Adrenal gland (tissue), 12 donors: ENCODE data around the gene CACHD1. TPM values are rescaled to one million over a fixed set of nuclear protein-coding genes. Genes with fewer than 3 reads are reported as not detected.

Source experiments
- DNase-seq, 7 donors: peaks; one replicate each; pipeline ENCODE4 v3.0.0-alpha.2; 2019 to 2020
- H3K27ac ChIP-seq, 5 donors: fragments of 200-600 bp; sonication (generic) in 4 of 5; 1 replicate in 3 of 5; 2 replicates in 2 of 5; pipeline versions ENCODE4 v1.5.1 to v1.8.0; 2016 to 2020; ENCODE audit warnings: mild to moderate bottlenecking in 1 of 5
- H3K27me3 ChIP-seq: fragments of 200-600 bp; 2 replicates; pipeline ENCODE4 v1.8.0; 2021
- H3K36me3 ChIP-seq, 2 donors: fragments of 200-600 bp; replicated peaks in 1 of 2; 1 replicate in 1 of 2; 2 replicates in 1 of 2; pipeline versions ENCODE4 v1.5.1 to v1.8.0; 2018 to 2022
- H3K4me1 ChIP-seq, 2 donors: fragments of 200-600 bp; replicated peaks in 1 of 2; 1 replicate in 1 of 2; 2 replicates in 1 of 2; pipeline versions ENCODE4 v1.5.1 to v1.8.0; 2018 to 2021
- H3K4me3 ChIP-seq, 4 donors: fragments of 200-600 bp; sonication (generic) in 3 of 4; one replicate each; pipeline ENCODE4 v1.5.1; 2016 to 2018
- H3K9me3 ChIP-seq, 3 donors: fragments of 200-600 bp; sonication (generic) in 1 of 3; replicated peaks in 1 of 3; 1 replicate in 2 of 3; 2 replicates in 1 of 3; pipeline versions ENCODE4 v1.5.1 to v1.8.0; 2016 to 2021
- POLR2A ChIP-seq, 2 donors: fragments of 450-650 bp; IDR thresholded peaks; one replicate each; pipeline ENCODE4 v1.6.1; 2017; ENCODE audit warnings: antibody characterized with exemption in 2 of 2, mild to moderate bottlenecking in 2 of 2, moderate library complexity in 1 of 2
- WGBS, 4 donors: extraction: QIAGEN DNeasy Blood & Tissue Kit in 2 of 4; methylation state at CpG; one replicate each; pipeline versions ENCODE4 v1.1.5 to v1.1.7; 2013 to 2017; 5-methylcytosine and 5-hydroxymethylcytosine counted together
- intact Hi-C, 2 donors: fragments of 100-400 bp; cut with DNase I; formaldehyde crosslinking; loops; one replicate each; pipeline versions ENCODE4 v1.14.1 to v1.15.0; 2022 to 2023
- polyA plus RNA-seq, 3 donors: library from polyadenylated mRNA; stranded (reverse); fragments of 200-250 nt in 2 of 3; fragments of 350-450 nt in 1 of 3; fragmentation: Illumina TruSeq in 1 of 3; extraction: RNeasy Lipid Tissue Mini Kit (QIAGEN cat#74804) in 1 of 3; gene quantifications; one replicate each; pipeline ENCODE4 v1.2.3, GENCODE V29; 2013 to 2014
- total RNA-seq, 9 donors: library from RNA; depleted of rRNA in 4 of 9; stranded (reverse); fragments of >200 nt in 4 of 9; fragments of 120-200 nt in 1 of 9; fragmentation: NEBNext Ultra II Directional in 1 of 9; extraction: Animal tissue kit (Norgen Biotek cat#: 25700) in 1 of 9; gene quantifications; one replicate each; pipeline versions ENCODE4 v1.1.0 to v1.2.4, GENCODE V29; 2013 to 2023
- TF ChIP-seq, protein P1 (sequence below), 6 experiments: fragments of 450-650 bp in 4 of 6; fragments of 200-600 bp in 2 of 6; sonication (generic) in 1 of 6; IDR thresholded peaks; 1 replicate in 5 of 6; 2 replicates in 1 of 6; pipeline versions ENCODE4 v1.5.1 to v1.8.0; 2016 to 2021; ENCODE audit warnings: antibody characterized with exemption in 6 of 6, mild to moderate bottlenecking in 2 of 6, moderate library complexity in 1 of 6
- donor health status: healthy with polysubstance abuse.
- donor health status: Bipolar disorder and iron deficiency.
- donor health status: DM: yes; HTN: yes; CAD: no.
- donor health status: DM: no; HTN: no; CAD: no.
- donor health status: DM: no; HTN: no; CAD: no.
- donor health status: DM: yes; HTN: yes; CAD: no.

The CACHD1 gene
- total and polyA plus RNA-seq, 12 donors, result 14.8 to 43.1 (median 24.0) TPM

DNA sequence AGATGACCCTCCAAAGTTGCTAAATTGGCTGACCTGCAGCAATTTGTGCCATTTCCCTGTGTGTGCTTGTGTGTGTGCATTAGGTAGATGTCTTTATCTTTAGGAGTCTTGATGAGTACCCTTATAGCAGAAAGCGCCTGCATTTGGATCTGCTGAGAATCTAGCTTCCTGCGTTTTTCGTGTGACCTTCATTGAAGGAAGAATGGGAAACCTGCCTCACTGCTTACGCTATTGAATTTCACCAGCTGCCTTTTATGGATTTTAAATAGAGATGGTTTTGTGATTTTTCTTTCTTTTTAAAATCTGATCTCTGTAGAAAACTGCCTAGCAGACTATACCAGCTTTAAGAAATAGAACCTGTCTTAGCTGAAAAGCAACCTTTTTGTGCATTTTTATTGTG is 124.5 kb downstream of the CACHD1 start:
- 52 to 59% (median 56%) methylated on average over 4 of the region's 4 CpGs for WGBS, 4 donors
- TF ChIP-seq POLR2A (IDR thresholded peaks at IDR 0.05), result no peak
- TF ChIP-seq, protein P1, sequence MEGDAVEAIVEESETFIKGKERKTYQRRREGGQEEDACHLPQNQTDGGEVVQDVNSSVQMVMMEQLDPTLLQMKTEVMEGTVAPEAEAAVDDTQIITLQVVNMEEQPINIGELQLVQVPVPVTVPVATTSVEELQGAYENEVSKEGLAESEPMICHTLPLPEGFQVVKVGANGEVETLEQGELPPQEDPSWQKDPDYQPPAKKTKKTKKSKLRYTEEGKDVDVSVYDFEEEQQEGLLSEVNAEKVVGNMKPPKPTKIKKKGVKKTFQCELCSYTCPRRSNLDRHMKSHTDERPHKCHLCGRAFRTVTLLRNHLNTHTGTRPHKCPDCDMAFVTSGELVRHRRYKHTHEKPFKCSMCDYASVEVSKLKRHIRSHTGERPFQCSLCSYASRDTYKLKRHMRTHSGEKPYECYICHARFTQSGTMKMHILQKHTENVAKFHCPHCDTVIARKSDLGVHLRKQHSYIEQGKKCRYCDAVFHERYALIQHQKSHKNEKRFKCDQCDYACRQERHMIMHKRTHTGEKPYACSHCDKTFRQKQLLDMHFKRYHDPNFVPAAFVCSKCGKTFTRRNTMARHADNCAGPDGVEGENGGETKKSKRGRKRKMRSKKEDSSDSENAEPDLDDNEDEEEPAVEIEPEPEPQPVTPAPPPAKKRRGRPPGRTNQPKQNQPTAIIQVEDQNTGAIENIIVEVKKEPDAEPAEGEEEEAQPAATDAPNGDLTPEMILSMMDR (IDR thresholded peaks at IDR 0.05), result no peak
- H3K27me3 ChIP-seq, result no peaks in the 10 kb centered on the region
- intact Hi-C loops, result no loop called here
- peaks cover 7 to 33% of the 10 kb centered on the region in 2 donors for H3K4me1 ChIP-seq
- DNase-seq, result peak in 3 of 7 donors; percentile 19 to 42 (median 35)
- no peak overlapping the region for H3K4me3 ChIP-seq
- no peaks in the 10 kb centered on the region for H3K9me3 ChIP-seq
- H3K36me3 ChIP-seq, result no peaks in the 10 kb centered on the region
- peak overlapping the region; percentile 39 to 74 (median 44) for H3K27ac ChIP-seq

DNA sequence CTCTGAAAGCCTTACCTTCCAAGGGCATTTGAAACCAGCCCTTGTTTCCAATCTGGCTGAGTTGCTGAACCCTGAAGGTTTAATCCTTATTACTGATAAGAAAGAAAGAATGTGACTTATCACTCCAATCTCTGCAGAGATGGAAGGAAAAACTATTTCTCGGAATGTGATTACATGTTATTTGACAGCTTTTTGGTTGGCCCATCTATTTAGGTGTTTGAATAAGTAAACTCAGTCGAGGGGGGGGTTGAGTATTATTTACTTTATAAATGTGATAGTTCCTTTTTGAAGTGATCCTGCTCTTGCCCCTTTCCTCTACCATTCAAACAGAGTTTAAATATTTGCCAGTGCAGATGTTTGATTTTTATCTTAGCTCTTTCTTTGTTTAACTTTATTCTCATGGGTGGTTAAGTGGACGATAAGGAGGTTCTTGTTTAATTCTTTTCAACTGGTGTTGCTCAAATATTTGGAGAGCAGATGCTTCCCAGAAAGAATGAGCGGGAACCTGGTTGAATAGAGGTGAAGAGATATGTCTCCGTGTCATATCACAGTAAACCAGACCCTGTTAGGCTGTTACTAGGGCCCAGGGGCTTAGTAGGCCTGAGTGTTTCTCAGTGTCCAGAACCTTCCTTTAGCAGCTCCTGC is 126.1 kb downstream of the CACHD1 start:
- H3K4me3 ChIP-seq, result no peak overlapping the region
- TF ChIP-seq POLR2A (IDR thresholded peaks at IDR 0.05), result no peak
- TF ChIP-seq, protein P1 (IDR thresholded peaks at IDR 0.05), result no peak
- no peaks in the 10 kb centered on the region for H3K27me3 ChIP-seq
- no peak for DNase-seq
- WGBS, 4 donors, result 67 to 76% (median 76%) methylated on average over 5 of the region's 5 CpGs
- intact Hi-C loops, result no loop called here
- H3K27ac ChIP-seq, result peak overlapping the region in 2 of 5 donors; percentile 44 to 74
- H3K9me3 ChIP-seq, result no peaks in the 10 kb centered on the region
- H3K4me1 ChIP-seq, result peaks cover 7 to 33% of the 10 kb centered on the region in 2 donors
- no peaks in the 10 kb centered on the region for H3K36me3 ChIP-seq

DNA sequence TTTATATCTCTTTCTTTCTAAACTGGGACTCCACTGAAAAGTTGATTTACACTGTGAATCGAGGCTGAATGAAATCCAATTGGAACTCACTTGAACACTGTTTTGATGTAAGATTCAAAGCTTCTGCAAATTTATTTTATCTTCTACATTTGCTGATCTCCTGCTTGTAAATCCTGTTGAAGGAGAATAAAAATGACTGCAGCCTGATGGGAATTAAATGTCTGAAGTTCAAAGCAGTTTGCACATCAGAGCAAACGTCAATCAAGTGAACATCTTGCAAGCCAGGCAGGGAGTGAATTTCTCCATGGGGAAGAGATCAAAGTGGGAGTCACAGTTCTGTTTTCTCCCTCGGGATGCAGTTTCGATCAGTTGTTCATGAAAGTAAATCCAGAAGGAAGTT is 127.2 kb downstream of the CACHD1 start:
- 50 to 66% (median 62%) methylated on average over 4 of the region's 4 CpGs for WGBS, 4 donors
- TF ChIP-seq, protein P1 (IDR thresholded peaks at IDR 0.05), result no peak
- TF ChIP-seq POLR2A (IDR thresholded peaks at IDR 0.05), result no peak

DNA sequence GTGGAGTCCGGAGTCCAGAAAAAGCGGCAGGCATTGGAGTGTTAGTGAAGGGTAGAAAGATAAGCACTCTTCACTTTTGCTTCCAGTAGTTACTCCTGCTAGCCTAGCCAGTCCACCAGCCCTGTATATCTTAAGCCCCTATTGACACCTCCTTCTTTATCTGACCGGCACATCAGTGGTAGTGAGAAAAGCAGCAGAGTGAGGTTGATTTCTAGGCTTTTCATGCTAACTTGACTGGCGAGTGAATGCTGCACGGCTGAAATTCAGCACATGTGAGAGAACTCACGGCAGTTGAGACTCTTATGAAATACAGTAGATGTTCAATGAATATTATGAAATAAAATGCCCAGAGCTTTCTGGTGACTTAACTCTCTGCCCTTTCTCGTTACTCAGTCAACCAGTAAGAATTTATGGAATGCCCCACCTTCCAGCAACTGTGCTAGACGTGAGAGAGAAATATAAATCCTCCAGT is 128.2 kb downstream of the CACHD1 start:
- 85 to 92% (median 86%) methylated on average over 8 of the region's 8 CpGs for WGBS, 4 donors
- Histone ChIP-seq H3K27me3 (no peaks in the 10 kb centered on the region), H3K4me1 (peaks cover 7 to 33% of the 10 kb centered on the region in 2 donors), H3K9me3 (no peaks in the 10 kb centered on the region), H3K27ac (no peak overlapping the region), H3K36me3 (no peaks in the 10 kb centered on the region), H3K4me3 (no peak overlapping the region)
- no peak for DNase-seq
- TF ChIP-seq, protein P1 (IDR thresholded peaks at IDR 0.05), result no peak
- TF ChIP-seq POLR2A (IDR thresholded peaks at IDR 0.05), result no peak
- intact Hi-C loops, result no loop called here

More for the DNA sequence above, 127.2 kb downstream of the CACHD1 start:
- intact Hi-C loops, result no loop called here
- Histone ChIP-seq H3K4me3 (no peak overlapping the region), H3K27ac (no peak overlapping the region), H3K9me3 (no peaks in the 10 kb centered on the region), H3K36me3 (no peaks in the 10 kb centered on the region), H3K4me1 (peaks cover 7 to 33% of the 10 kb centered on the region in 2 donors), H3K27me3 (no peaks in the 10 kb centered on the region)
- DNase-seq, result no peak
